ENCODE data around the gene PLPP3. TPM values are rescaled to one million over a fixed set of nuclear protein-coding genes. Genes with fewer than 3 reads are reported as not detected.

The PLPP3 gene
- total RNA-seq, 1 donor, result 243 TPM

- Histone ChIP-seq H4K20me1 (ENCODE audit: insufficient read depth, low read length) (no peaks in the 10 kb centered on the region), H3K9me3 (ENCODE audit: low read depth, low read length) (no peaks in the 10 kb centered on the region), H3K36me3 (ENCODE audit: insufficient read depth, low read length) (no peaks in the 10 kb centered on the region), H3K4me1 (ENCODE audit: insufficient read depth, low read length) (peaks cover 10% of the 10 kb centered on the region), H3K4me2 (ENCODE audit: insufficient read depth, low read length) (no peak overlapping the region), H3K27me3 (ENCODE audit: insufficient read depth, low read length) (no peaks in the 10 kb centered on the region), H3K27ac (ENCODE audit: low read depth, low read length) (no peak overlapping the region), H3K4me3 (ENCODE audit: insufficient read depth, low read length) (no peak overlapping the region), H2AFZ (ENCODE audit: low read length) (no peak overlapping the region), H3K79me2 (ENCODE audit: insufficient read depth, low read length) (no peaks in the 10 kb centered on the region)
- no peak for DNase-seq (ENCODE audit: insufficient read length, low spot score, missing footprints)
- no peak for TF ChIP-seq CTCF (IDR thresholded peaks at IDR 0.05; ENCODE audit: extremely low read depth, low read depth, low read length)
Measured at GRCh38 chr1:56469640-56470371, 109.6 kb downstream of the PLPP3 start.

GRCh38 chr1:56468518-56468917 lies 110.8 kb downstream of the PLPP3 start:
- H3K4me3 ChIP-seq (ENCODE audit: insufficient read depth, low read length), result no peak overlapping the region
- no peak overlapping the region for H3K4me2 ChIP-seq (ENCODE audit: insufficient read depth, low read length)
- no peaks in the 10 kb centered on the region for H3K36me3 ChIP-seq (ENCODE audit: insufficient read depth, low read length)
- H3K27ac ChIP-seq (ENCODE audit: low read depth, low read length), result no peak overlapping the region
- H3K4me1 ChIP-seq (ENCODE audit: insufficient read depth, low read length), result peaks cover 5% of the 10 kb centered on the region
- no peaks in the 10 kb centered on the region for H3K79me2 ChIP-seq (ENCODE audit: insufficient read depth, low read length)
- H3K9me3 ChIP-seq (ENCODE audit: low read depth, low read length), result no peaks in the 10 kb centered on the region
- H3K27me3 ChIP-seq (ENCODE audit: insufficient read depth, low read length), result no peaks in the 10 kb centered on the region
- DNase-seq (ENCODE audit: insufficient read length, low spot score, missing footprints), result no peak
- H2AFZ ChIP-seq (ENCODE audit: low read length), result peak overlapping the region; percentile 27
- no peaks in the 10 kb centered on the region for H4K20me1 ChIP-seq (ENCODE audit: insufficient read depth, low read length)
- TF ChIP-seq CTCF (IDR thresholded peaks at IDR 0.05; ENCODE audit: extremely low read depth, low read depth, low read length), result no peak

GRCh38 chr1:56466538-56466937 lies 112.8 kb downstream of the PLPP3 start:
- no peak for DNase-seq (ENCODE audit: insufficient read length, low spot score, missing footprints)
- no peaks in the 10 kb centered on the region for H3K27me3 ChIP-seq (ENCODE audit: insufficient read depth, low read length)
- H3K4me2 ChIP-seq (ENCODE audit: insufficient read depth, low read length), result no peak overlapping the region
- no peak overlapping the region for H3K27ac ChIP-seq (ENCODE audit: low read depth, low read length)
- H2AFZ ChIP-seq (ENCODE audit: low read length), result no peak overlapping the region
- peaks cover 5% of the 10 kb centered on the region for H3K4me1 ChIP-seq (ENCODE audit: insufficient read depth, low read length)
- H3K4me3 ChIP-seq (ENCODE audit: insufficient read depth, low read length), result no peak overlapping the region
- no peaks in the 10 kb centered on the region for H3K79me2 ChIP-seq (ENCODE audit: insufficient read depth, low read length)
- no peaks in the 10 kb centered on the region for H4K20me1 ChIP-seq (ENCODE audit: insufficient read depth, low read length)
- no peak for TF ChIP-seq CTCF (IDR thresholded peaks at IDR 0.05; ENCODE audit: extremely low read depth, low read depth, low read length)
- H3K9me3 ChIP-seq (ENCODE audit: low read depth, low read length), result no peaks in the 10 kb centered on the region
- H3K36me3 ChIP-seq (ENCODE audit: insufficient read depth, low read length), result no peaks in the 10 kb centered on the region

GRCh38 chr1:56464294-56464693 lies 115.1 kb downstream of the PLPP3 start:
- TF ChIP-seq CTCF (IDR thresholded peaks at IDR 0.05; ENCODE audit: extremely low read depth, low read depth, low read length), result no peak
- no peak overlapping the region for H2AFZ ChIP-seq (ENCODE audit: low read length)

More at GRCh38 chr1:56464294-56464693, 115.1 kb downstream of the PLPP3 start:
- Histone ChIP-seq H3K27ac (ENCODE audit: low read depth, low read length) (no peak overlapping the region), H4K20me1 (ENCODE audit: insufficient read depth, low read length) (no peaks in the 10 kb centered on the region), H3K4me1 (ENCODE audit: insufficient read depth, low read length) (no peaks in the 10 kb centered on the region), H3K27me3 (ENCODE audit: insufficient read depth, low read length) (no peaks in the 10 kb centered on the region), H3K4me2 (ENCODE audit: insufficient read depth, low read length) (no peak overlapping the region), H3K36me3 (ENCODE audit: insufficient read depth, low read length) (no peaks in the 10 kb centered on the region), H3K4me3 (ENCODE audit: insufficient read depth, low read length) (no peak overlapping the region), H3K79me2 (ENCODE audit: insufficient read depth, low read length) (no peaks in the 10 kb centered on the region), H3K9me3 (ENCODE audit: low read depth, low read length) (no peaks in the 10 kb centered on the region)
- DNase-seq (ENCODE audit: insufficient read length, low spot score, missing footprints), result no peak
